Nephron (organoid): ENCODE measurements around the gene RELN.

Experiments used
- H3K27ac Mint-ChIP-seq, 3 experiments: 2 replicates each; pipeline ENCODE4 v1.8.0; 2020; ENCODE audit warnings: mixed read lengths in 3 of 3, mild to moderate bottlenecking in 2 of 3, moderate library complexity in 1 of 3
- H3K27me3 Mint-ChIP-seq: 2 replicates; pipeline ENCODE4 v1.8.0; 2021; ENCODE audit warnings: low read depth, mild to moderate bottlenecking, moderate library complexity, mixed read lengths
- H3K36me3 Mint-ChIP-seq: 2 replicates; pipeline ENCODE4 v1.8.0; 2020; ENCODE audit warnings: low read depth, mixed read lengths
- H3K4me1 Mint-ChIP-seq: 2 replicates; pipeline ENCODE4 v1.8.0; 2020; ENCODE audit warnings: mixed read lengths
- H3K4me3 Mint-ChIP-seq, 3 experiments: 2 replicates each; pipeline ENCODE4 v1.8.0; 2020; ENCODE audit warnings: mild to moderate bottlenecking in 3 of 3, mixed read lengths in 3 of 3, moderate library complexity in 2 of 3
- H3K9me3 Mint-ChIP-seq: 2 replicates; pipeline ENCODE4 v1.8.0; 2020; ENCODE audit warnings: mixed read lengths
- CTCF ChIP-seq, 3 experiments: fragments of 200-600 bp; sonication (generic); IDR thresholded peaks; one replicate each; pipeline ENCODE4 v1.5.0; 2021; ENCODE audit warnings: antibody characterized with exemption in 3 of 3; ENCODE audit not compliant: unreplicated experiment in 3 of 3

RELN gene

GRCh38 chr7:103751311-103751880, 238.1 kb downstream of the RELN start:
- H3K4me3 Mint-ChIP-seq: no peak overlapping the region
- no peaks in the 10 kb centered on the region for H3K4me1 Mint-ChIP-seq
- H3K27me3 Mint-ChIP-seq: no peaks in the 10 kb centered on the region
- H3K27ac Mint-ChIP-seq: no peak overlapping the region
- H3K9me3 Mint-ChIP-seq: no peaks in the 10 kb centered on the region
- TF ChIP-seq CTCF (IDR thresholded peaks at IDR 0.05; ENCODE audit: unreplicated experiment in 3 of 3): no peak
- H3K36me3 Mint-ChIP-seq: no peaks in the 10 kb centered on the region

- H3K9me3 Mint-ChIP-seq: no peaks in the 10 kb centered on the region
- H3K4me1 Mint-ChIP-seq: no peaks in the 10 kb centered on the region
- H3K4me3 Mint-ChIP-seq: no peak overlapping the region
- H3K36me3 Mint-ChIP-seq: no peaks in the 10 kb centered on the region
- no peak overlapping the region for H3K27ac Mint-ChIP-seq
- H3K27me3 Mint-ChIP-seq: no peaks in the 10 kb centered on the region
- TF ChIP-seq CTCF (IDR thresholded peaks at IDR 0.05; ENCODE audit: unreplicated experiment in 3 of 3): no peak
These were observed 240.8 kb downstream of the RELN start for GRCh38 chr7:103748680-103749079.

- H3K36me3 Mint-ChIP-seq: no peaks in the 10 kb centered on the region
- H3K27ac Mint-ChIP-seq: no peak overlapping the region
- no peak for TF ChIP-seq CTCF (IDR thresholded peaks at IDR 0.05; ENCODE audit: unreplicated experiment in 3 of 3)
- H3K4me3 Mint-ChIP-seq: no peak overlapping the region
- H3K9me3 Mint-ChIP-seq: peaks cover 7% of the 10 kb centered on the region
- H3K4me1 Mint-ChIP-seq: no peaks in the 10 kb centered on the region
- H3K27me3 Mint-ChIP-seq: peaks cover 5% of the 10 kb centered on the region
These were observed 254.1 kb downstream of the RELN start for GRCh38 chr7:103735377-103735776.

GRCh38 chr7:103731169-103731568, 258.3 kb downstream of the RELN start:
- Mint-ChIP-seq H3K9me3 (no peaks in the 10 kb centered on the region), H3K27me3 (no peaks in the 10 kb centered on the region), H3K27ac (no peak overlapping the region), H3K4me1 (no peaks in the 10 kb centered on the region), H3K4me3 (no peak overlapping the region), H3K36me3 (no peaks in the 10 kb centered on the region)
- no peak for TF ChIP-seq CTCF (IDR thresholded peaks at IDR 0.05; ENCODE audit: unreplicated experiment in 3 of 3)

- H3K36me3 Mint-ChIP-seq: no peaks in the 10 kb centered on the region
- no peaks in the 10 kb centered on the region for H3K9me3 Mint-ChIP-seq
- H3K27me3 Mint-ChIP-seq: no peaks in the 10 kb centered on the region
- no peaks in the 10 kb centered on the region for H3K4me1 Mint-ChIP-seq
- no peak overlapping the region for H3K4me3 Mint-ChIP-seq
- H3K27ac Mint-ChIP-seq: no peak overlapping the region
- no peak for TF ChIP-seq CTCF (IDR thresholded peaks at IDR 0.05; ENCODE audit: unreplicated experiment in 3 of 3)
These were observed 260.4 kb downstream of the RELN start for GRCh38 chr7:103729026-103729425.

GRCh38 chr7:103727982-103728610, 261.4 kb downstream of the RELN start:
- H3K4me3 Mint-ChIP-seq: no peak overlapping the region
- H3K36me3 Mint-ChIP-seq: no peaks in the 10 kb centered on the region
- H3K27ac Mint-ChIP-seq: no peak overlapping the region

More at GRCh38 chr7:103727982-103728610, 261.4 kb downstream of the RELN start:
- Mint-ChIP-seq H3K27me3 (no peaks in the 10 kb centered on the region), H3K9me3 (no peaks in the 10 kb centered on the region), H3K4me1 (no peaks in the 10 kb centered on the region)
- no peak for TF ChIP-seq CTCF (IDR thresholded peaks at IDR 0.05; ENCODE audit: unreplicated experiment in 3 of 3)
